ENCODE measurements around the gene CHTF8. TPM values are rescaled to one million over a fixed set of nuclear protein-coding genes. Genes with fewer than 3 reads are reported as not detected.

Gene CHTF8
- total RNA-seq, 4 donors from 2014 or later, result 53.9 to 68.7 (median 60.2) TPM

GRCh38 chr16:69116906-69117305 lies 15.5 kb downstream of the CHTF8 start:
- peaks cover 0 to 61% (median 0%) of the 10 kb centered on the region in 3 donors for H3K36me3 ChIP-seq
- no peak overlapping the region for H3K4me3 ChIP-seq
- no peak for TF ChIP-seq POLR2A (IDR thresholded peaks at IDR 0.05)
- no peaks in the 10 kb centered on the region for H3K27me3 ChIP-seq
- peak in 1 of 3 donors; percentile 18 for DNase-seq
- H3K27ac ChIP-seq, result no peak overlapping the region
- H3K4me1 ChIP-seq, result no peaks in the 10 kb centered on the region
- H3K9me3 ChIP-seq, result no peaks in the 10 kb centered on the region

- TF ChIP-seq CTCF (IDR thresholded peaks at IDR 0.05), result no peak
- no peak for TF ChIP-seq POLR2A (IDR thresholded peaks at IDR 0.05)
- Histone ChIP-seq H3K4me1 (no peaks in the 10 kb centered on the region), H3K36me3 (peaks cover 0 to 61% (median 0%) of the 10 kb centered on the region in 3 donors), H3K9me3 (no peaks in the 10 kb centered on the region), H3K4me3 (no peak overlapping the region), H3K27ac (no peak overlapping the region), H3K27me3 (no peaks in the 10 kb centered on the region)
- DNase-seq, result peak in 1 of 3 donors; percentile 13
Measured at GRCh38 chr16:69116256-69116875, 16.0 kb downstream of the CHTF8 start.

- Histone ChIP-seq H3K4me1 (no peaks in the 10 kb centered on the region), H3K4me3 (no peak overlapping the region), H3K27ac (no peak overlapping the region), H3K27me3 (no peaks in the 10 kb centered on the region), H3K9me3 (no peaks in the 10 kb centered on the region), H3K36me3 (peaks cover 0 to 57% (median 0%) of the 10 kb centered on the region in 3 donors)
- no peak for DNase-seq
- no peak for TF ChIP-seq POLR2A (IDR thresholded peaks at IDR 0.05)
- TF ChIP-seq CTCF (IDR thresholded peaks at IDR 0.05), result no peak
Measured at GRCh38 chr16:69115837-69116236, 16.6 kb downstream of the CHTF8 start.

- Histone ChIP-seq H3K36me3 (peaks cover 0 to 53% (median 0%) of the 10 kb centered on the region in 3 donors), H3K9me3 (no peaks in the 10 kb centered on the region), H3K4me1 (no peaks in the 10 kb centered on the region), H3K27me3 (no peaks in the 10 kb centered on the region), H3K4me3 (no peak overlapping the region), H3K27ac (no peak overlapping the region)
- peak in 1 of 3 donors; percentile 7 for DNase-seq
- TF ChIP-seq POLR2A (IDR thresholded peaks at IDR 0.05) (no peak), CTCF (IDR thresholded peaks at IDR 0.05) (no peak)
Measured at GRCh38 chr16:69115361-69115760, 17.0 kb downstream of the CHTF8 start.

- H3K36me3 ChIP-seq, result peaks cover 0 to 49% (median 0%) of the 10 kb centered on the region in 3 donors
- H3K4me3 ChIP-seq, result no peak overlapping the region
- no peak for DNase-seq
- no peaks in the 10 kb centered on the region for H3K9me3 ChIP-seq
- TF ChIP-seq POLR2A (IDR thresholded peaks at IDR 0.05) (no peak), CTCF (IDR thresholded peaks at IDR 0.05) (no peak)
- no peaks in the 10 kb centered on the region for H3K27me3 ChIP-seq
- no peaks in the 10 kb centered on the region for H3K4me1 ChIP-seq
- H3K27ac ChIP-seq, result no peak overlapping the region
Measured at GRCh38 chr16:69114976-69115355, 17.4 kb downstream of the CHTF8 start.

- no peaks in the 10 kb centered on the region for H3K27me3 ChIP-seq
- peaks cover 0 to 47% (median 0%) of the 10 kb centered on the region in 3 donors for H3K36me3 ChIP-seq
- H3K4me3 ChIP-seq, result no peak overlapping the region
- TF ChIP-seq CTCF (IDR thresholded peaks at IDR 0.05), result no peak
- peak in 1 of 3 donors; percentile 29 for DNase-seq
- no peaks in the 10 kb centered on the region for H3K9me3 ChIP-seq
- no peak overlapping the region for H3K27ac ChIP-seq
- no peaks in the 10 kb centered on the region for H3K4me1 ChIP-seq
Measured at GRCh38 chr16:69114346-69114975, 17.9 kb downstream of the CHTF8 start.

Measured in Peyer's patch (tissue), 4 donors.